ENCODE data around the gene PIP4K2A.

GRCh38 chr10:22643775-22644174, 70.6 kb downstream of the PIP4K2A start:
- TF ChIP-seq SUZ12 (IDR thresholded peaks at IDR 0.05), result no peak
- TF ChIP-seq L3MBTL2 (conservative IDR thresholded peaks at IDR 0.05), result no peak
- TF ChIP-seq FOXM1 (IDR thresholded peaks at IDR 0.05; ENCODE audit: borderline replicate concordance), result no peak
- no peak for TF ChIP-seq FOXK2 (IDR thresholded peaks at IDR 0.05)
- TF ChIP-seq ELF4 (IDR thresholded peaks at IDR 0.05), result no peak
- TF ChIP-seq ARNT (IDR thresholded peaks at IDR 0.05), result no peak
- no peak for TF ChIP-seq SP1 (IDR thresholded peaks at IDR 0.05)
- TF ChIP-seq NFRKB (IDR thresholded peaks at IDR 0.05), result no peak
- no peak for TF ChIP-seq LEF1 (IDR thresholded peaks at IDR 0.05; ENCODE audit: borderline replicate concordance)
- no peak for TF ChIP-seq ZNF384 (IDR thresholded peaks at IDR 0.05)

Measured in HEK293T (cell line).